GM19099 (cell line): ENCODE data around the gene WARS2.

ENCODE experiments used
- POLR2A ChIP-seq: IDR thresholded peaks from 3 replicates; pipeline ENCODE4 v1.6.1; 2011; ENCODE audit warnings: low read depth; ENCODE audit not compliant: insufficient read length; ENCODE audit errors: extremely low read depth

The WARS2 gene

DNA sequence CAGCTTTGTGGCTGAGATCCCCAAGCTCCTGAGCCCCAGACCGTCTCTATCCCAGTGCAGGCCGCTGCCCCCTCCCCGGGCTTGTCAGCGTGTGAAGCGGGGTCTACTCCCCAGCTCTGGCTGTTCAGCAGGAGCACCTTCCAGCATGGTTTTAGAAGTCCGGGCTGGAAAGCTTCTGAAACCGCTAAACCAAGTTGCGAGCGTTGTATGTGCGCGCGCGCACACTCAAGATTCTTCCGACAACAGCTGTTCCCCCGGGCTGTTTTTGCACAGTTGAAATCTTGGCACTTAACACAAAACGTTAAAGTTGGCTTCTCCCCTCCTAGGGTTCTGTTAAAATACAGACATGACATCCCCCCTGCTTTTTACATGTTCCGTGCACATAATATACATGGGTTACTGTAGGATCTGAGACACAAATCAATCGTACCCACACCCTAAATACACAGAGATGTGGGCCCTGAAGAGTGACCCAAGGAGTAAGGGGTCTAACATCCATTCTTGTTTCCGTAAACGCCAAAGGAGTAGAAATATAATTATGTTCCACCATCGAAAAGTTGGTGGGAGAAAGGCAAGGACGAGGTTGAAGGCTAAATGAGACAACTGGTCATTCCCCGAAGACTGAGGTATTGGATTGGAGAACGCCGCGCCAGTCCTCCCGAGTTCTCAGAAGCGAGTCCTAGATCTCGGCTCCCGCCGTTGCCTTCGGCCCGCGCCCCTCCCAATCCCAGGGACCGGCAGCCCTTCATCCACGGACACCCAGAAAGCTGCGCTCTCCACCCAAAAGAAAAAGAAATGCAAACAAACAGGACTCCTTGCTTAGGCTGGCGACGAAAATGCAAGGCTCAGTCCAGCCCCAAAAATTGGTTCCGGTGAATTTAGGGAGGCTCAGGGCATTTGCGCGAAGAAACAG is 153.6 kb downstream of the WARS2 start:
- no peak for TF ChIP-seq POLR2A

DNA sequence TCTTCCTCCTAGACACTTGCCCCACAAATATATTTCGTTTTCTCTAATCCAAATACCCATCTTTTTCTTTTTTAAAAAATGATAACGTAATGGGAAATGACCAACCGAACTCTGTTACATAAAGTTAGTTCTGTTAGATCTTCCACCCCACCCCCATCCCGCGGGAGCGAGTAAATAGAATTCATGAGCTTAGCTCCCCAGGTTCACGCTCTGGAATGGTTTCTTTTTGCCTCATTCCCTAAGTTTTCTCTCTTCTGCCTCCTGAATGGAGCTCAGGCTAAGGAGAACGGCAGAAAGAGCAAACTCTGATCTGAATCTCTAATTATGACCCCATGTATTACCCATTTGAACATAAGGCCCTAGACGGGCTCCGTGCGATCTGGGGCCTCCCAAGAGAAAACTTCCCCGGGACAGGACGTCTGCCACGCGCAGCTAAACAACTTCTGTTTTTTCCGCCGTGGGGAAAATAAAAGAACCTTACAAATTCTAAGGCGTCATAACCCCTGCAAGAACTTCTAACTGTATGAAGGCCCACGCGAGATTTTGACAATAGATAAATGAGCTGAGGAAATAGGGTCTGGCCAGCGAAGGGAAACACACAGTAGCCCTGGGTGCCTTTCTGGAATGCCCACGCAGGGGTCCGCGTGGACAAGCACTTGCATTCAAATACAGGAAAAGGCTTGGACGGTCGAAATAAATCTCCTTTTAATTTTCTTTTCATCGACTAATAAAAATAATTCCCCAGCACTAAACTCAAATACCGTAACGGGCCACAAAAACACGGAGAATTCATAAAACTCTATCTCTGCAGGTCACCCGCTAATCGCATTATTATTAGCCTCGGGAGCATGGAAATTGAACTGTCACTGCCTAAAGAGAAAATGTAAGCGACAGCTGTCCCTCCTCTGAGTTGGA is 154.6 kb downstream of the WARS2 start:
- TF ChIP-seq POLR2A, result no peak

DNA sequence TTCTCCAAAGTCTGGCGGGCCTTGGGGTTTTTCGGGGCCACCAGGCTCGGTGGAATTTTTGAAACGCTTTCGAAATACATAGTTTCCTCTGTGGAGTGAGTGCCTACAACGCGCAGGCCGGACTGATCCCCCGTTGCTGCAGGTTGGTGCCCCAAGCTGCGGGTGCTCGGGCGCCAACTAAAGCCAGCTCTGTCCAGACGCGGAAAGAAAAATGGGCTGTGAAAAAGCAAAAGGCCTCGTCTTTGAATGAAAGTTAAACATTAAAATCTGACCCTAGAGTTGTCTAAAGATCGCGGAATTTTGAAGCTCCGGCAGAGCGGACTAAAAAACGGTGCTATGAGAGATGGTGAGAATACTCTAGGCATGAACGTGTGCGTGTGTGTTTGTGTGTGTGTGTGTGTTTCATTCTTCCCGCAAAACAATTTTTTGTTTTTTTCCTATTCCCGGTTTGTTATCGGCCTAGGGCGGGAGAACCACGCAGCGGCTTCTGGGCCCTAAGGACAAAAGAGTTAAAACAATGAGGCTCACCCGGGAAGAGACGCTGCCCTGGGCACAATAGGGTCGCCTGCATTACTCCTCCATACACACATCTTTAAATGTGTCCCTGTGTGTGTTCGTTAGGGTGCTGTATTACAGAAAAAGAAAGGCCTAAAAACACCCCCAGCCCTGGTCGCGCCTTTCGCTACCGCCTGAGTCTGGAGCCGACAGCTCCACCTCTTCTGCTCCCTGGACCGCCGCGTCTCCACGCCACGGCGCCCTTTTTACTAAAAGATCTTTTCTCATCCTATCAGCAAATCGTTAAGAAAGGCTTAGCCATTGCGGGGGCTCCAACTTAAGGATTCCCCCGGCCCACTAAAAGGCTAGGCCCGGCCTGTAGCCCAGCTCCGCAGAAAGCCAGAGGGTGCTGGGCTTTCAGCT is 155.5 kb downstream of the WARS2 start:
- no peak for TF ChIP-seq POLR2A

DNA sequence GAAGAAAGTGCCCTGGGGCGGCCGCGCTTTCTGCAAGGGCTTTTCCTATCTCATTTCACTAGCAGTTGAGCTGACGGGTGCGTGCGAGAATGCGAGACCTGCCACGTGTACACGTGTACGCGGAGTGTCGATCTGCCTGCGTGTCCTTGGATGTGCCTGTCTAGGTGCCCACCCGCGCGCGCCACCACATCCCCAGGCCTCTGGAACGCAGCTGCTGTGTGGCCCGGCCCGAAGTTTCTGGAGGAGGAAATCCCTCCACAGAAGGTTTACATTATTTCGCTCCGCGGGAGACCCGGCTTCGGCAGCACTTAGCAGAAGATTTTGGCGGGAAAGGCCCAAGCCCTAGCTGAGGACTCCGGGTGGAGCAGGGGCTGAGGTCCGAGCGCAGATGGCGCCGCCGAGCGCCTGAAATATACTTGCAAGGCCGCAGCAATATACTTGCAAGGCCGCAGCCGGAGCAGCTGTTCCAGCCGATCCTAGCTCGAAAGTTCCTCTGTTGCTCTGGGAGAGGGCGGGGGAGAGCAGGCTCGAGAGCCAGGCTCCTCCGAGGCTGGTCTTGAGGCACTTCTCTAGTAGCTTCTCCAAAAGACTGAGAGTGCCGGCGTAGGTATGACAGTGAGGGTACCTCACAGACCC is 156.2 kb downstream of the WARS2 start:
- TF ChIP-seq POLR2A, result no peak

DNA sequence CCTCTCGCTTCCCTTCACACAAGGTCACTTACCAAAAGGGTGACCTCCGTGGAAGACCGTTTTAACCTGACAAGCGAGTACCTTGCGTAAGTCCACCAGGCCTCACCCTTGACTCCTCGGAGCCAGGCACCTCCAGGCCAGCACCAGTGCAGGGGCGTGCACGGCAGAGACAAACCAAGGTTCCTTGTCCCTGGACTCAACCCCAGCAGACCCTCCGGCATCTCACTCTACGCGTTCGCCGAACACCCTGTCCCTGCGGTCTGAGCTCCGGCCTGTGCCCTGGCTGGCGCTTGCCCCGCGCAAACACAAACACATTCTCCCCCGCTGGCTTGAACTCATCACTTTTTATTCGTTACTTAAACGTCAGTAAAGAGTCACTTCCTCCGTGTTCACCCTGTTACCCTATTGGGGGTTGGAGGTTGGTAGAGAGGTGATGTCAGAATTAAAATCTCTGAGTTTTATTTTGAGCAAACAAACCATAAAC is 156.9 kb downstream of the WARS2 start:
- no peak for TF ChIP-seq POLR2A

DNA sequence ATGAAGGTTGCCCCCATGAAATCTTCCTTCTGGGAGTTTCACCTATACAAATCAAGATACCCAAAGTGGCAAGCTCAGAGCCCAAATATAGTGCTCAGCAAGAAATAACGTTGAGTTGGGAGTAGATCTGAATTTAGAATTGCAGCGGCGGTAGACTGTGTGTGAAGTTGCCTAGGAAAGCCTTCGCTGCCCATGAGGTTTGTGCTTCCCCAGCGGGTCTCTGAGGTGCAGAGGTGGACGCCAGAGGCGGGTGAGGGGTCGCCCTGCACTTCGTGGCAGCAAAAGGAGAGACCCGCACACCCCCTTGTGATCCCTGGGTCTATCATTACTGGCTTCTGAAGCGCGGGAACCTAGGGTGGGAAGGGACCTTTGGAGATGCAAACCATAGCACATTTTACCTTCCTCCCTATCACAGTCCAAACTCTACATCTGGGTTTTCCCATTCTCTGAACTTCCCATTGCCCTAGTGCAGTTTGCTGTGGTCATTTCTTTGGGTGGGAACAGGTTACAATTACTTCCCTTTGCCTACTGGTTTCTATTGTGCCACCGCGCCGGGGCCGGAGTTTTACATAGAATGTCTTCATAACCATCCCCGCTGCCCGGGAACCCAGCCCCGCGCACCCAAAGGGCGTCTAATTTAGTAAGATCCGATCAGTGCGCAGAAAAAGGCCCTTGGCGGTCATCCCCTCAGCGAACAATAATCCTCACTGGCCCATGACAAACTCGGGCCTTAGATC is 157.5 kb downstream of the WARS2 start:
- TF ChIP-seq POLR2A, result no peak

DNA sequence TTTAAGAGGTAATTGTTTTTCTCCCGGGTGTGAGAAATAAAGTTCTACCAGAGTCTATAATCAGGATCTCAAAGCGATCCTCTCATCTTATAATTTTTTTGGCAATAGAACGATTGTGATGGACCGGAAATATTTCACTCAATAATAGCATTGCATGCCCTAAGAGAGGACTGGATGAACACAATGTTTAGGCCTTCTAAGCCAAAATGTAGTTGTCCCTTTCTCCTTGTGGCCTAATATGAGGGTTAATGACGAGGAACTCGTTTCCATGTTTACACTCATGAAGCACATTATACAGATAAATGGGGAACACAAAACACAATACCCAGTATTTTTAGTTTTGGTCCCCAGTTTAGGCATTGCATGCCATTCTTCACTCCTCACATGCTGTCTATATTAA is 158.2 kb downstream of the WARS2 start:
- no peak for TF ChIP-seq POLR2A

DNA sequence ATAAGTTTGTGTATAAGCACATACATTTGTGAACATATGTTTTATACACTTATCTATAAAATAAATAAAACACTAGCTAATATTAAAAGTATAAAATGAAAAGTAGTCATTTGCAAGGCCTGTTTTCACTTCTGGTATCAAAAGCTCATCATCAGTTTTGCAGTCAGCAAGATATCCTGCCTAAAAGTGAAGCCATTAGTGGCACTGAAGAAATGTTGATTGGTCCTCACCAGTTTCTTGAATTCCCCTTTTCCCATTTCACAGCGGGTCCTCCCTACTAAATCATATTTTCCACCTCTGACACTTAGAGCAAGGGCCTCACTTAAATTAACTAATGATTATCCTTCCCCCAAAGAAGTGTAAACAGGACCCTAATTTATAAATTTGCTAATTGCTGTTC is 159.0 kb downstream of the WARS2 start:
- TF ChIP-seq POLR2A, result no peak
